DMS153 (cell line): Measurements from ENCODE around the gene TNFRSF13B.
"Not testable (repeated sequence)": the region's sequence is repeated elsewhere in the genome, so short reads cannot be mapped to it uniquely, and the experiment has no call there.

Experiments
- DNase-seq: peaks from one replicate; lab custom pipeline; 2025; lab: John Stamatoyannopoulos, UW

Gene TNFRSF13B

GRCh38 chr17:17004997-17005614 lies 33.2 kb upstream of the TNFRSF13B start:
- not testable (repeated sequence) for DNase-seq

DNA sequence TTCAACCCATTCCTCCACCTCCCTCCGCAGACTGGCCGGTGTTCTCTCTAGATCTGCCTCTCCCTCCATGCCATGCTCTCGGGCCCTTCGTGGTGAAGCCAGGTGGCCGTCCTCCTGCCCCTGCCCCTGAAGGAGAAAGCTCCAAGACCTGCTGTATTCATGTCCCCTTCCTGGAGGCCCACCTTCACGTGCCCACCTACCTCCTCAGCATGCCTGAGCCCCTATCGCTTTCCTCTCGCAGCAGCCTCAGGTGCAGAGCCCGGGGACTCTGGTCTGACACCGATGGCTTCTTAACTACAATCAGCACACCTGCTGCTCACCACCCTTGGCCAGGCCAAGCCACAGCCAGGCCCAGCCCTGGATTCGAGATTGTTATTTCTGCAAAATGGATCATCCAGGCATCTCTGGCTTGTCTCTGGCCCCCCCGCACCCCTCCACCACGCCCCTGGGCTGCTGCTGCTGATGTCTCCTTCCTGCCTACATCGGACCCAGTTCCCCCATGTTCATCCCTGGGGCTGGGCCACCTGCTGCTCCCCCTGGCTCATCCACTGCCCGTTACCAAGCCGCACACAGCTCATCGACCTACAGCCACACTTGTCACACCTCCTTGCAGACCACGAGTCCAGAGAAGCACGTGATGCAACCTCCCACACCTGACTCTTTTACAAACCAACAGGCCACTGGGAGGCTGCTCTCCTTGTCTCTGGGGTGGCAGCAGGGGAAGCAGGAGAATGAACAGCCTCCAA lies 32.5 kb upstream of the TNFRSF13B start:
- DNase-seq: no peak

DNA sequence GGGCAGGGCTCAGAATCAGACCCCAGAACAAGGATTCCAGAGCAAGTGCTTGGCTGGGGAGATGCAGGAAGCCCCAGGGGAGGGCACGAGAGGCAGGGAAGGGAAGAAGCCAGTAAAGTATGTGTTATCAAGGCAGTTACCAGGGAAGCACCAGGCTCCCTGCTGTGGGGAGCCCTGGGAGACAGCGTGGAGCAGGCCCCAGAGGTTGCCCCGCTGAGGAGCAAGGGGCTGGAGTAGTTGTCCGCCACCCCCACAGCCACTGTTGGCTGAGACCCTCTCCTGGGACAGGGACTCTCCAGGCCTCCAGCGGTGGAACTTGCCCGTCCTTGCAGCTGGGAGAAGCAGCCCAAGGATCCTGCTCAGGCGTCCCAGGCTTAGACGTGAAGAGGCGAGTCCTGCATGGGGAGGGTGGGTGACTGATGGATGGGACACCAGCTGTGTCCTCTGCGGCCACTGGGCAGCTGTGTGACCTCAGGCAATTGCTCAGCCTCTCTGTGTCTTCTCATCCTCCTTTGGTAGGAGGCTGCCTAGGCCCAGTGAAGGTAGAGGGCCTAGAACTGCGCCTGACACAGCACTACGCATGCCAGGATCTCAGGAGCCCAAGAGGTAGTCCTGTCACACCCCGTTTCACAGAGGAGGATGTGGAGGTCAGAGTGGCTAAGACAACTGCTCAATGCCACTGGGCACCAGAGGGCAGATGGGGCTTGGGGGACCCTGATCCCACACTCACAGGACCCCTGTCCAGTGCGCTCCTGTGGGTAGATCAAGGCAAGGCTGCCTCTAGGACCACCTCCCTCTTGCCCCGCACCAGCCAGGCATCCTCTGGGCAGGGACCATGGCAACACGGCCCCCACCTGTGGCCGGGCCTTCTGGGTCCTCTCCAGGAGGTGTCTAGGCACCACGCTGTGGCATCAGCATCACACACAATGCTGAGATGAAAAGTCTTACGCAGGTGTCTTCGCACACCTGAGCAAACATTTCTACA lies 31.1 kb upstream of the TNFRSF13B start:
- not testable (repeated sequence) for DNase-seq

DNA sequence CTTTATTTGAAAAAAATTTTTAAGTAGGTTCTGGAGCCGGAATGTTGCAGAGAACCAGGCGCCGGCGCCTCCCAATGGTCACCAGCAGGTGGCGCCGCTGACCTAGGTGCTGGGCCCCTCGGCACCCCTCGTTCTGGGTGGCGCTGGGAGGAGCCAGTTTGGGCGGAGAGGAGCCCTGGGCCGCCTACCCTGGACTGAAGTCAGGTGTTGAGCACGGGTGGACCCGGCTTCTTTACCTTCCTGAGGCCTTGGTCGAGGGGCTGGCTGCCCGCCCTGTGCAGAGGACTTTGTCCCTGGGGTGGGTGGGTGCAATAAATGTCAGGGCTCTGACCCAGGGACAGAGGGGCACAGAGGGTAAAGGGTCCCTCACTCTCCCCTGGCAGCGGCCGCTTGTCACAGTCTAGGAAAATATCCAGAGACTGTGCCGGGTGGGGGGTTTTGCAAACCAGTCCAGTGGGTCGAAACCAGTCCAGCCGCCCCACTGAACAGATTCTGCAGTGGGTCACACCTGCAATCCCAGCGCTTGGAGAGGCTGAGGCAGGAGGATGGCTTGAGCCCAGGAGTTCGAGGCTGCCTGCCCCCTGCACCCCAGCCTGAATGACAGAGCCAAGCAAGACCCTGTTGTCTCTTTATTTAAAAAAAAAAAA lies 30.1 kb upstream of the TNFRSF13B start:
- DNase-seq: no peak

- DNase-seq: no peak
Observed at GRCh38 chr17:17001076-17001777, 29.3 kb upstream of the TNFRSF13B start.

DNA sequence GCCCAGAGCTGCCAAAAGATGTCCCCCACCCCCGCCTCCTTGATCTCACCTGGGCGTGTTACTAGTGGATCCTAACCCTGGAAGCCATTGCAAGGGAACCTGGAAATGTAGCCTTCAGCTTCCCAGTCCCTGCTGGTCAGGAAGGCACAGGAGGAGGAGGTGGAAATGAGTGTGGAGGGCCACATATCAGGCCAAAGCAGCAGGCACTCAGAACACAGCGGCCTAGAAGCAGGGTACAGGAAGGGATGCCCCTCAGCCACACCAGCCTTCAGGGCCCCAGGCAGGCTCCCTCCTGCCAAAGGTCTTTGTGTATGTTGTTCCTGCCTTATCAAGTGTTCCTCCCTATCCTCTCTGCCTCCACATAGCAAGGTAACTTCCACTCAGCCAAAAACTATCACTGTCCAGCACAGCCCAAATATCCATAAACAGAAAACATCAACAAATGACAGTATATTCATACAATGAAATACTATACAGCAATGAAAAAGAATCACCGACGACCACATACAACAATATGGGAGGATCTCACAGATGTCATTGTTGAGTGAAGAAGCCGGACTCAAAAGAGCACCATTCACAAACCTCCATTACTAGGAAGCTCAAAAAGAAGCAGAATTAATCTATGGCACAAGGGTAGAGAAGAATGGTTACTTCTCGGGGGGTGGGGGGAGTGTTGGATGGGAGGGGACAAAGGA lies 28.2 kb upstream of the TNFRSF13B start:
- DNase-seq: no peak

DNA sequence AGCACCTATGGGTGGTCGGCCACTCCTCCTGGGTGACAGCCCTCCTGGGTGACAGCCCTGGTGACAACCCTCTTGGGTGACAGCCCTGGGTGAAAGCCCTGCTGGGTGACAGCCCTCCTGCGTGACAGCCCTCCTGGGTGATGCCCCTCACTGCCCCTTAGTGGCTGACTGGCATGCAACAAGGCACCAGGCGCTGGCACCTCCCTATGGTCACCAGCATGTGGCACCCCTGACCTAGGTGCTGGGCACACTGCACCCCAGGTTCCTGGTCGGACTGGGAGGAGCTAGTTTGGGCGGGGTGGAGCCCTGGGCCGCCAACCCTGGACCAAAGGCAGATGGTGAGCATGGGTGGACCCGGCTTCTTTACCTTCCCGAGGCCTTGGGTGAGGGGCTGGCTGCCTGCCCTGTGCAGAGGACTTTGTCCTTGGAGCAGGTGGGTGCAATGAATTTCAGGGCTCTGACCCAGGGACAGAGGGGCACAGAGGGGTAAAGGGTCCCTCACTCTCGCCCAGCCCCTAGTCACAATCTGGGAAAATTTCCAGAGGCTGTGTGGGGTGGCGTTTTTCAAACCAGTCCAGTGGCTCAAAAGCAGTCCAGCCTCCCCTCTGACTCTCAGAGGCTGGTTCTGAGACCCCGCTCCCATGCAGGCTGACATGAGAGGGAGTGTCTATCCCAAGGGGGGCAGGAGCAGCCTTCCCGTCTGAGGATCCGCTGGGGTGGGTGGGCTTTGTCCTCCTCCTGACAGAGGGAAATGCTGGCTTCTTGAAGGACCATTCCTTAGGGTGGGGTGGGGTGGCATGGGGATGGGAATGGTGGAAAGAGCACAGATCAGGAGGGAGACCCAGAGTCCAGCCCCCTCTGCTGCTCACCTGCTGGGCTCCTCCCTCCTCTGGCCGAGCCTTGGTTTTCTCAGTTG lies 25.9 kb upstream of the TNFRSF13B start:
- no peak for DNase-seq

DNA sequence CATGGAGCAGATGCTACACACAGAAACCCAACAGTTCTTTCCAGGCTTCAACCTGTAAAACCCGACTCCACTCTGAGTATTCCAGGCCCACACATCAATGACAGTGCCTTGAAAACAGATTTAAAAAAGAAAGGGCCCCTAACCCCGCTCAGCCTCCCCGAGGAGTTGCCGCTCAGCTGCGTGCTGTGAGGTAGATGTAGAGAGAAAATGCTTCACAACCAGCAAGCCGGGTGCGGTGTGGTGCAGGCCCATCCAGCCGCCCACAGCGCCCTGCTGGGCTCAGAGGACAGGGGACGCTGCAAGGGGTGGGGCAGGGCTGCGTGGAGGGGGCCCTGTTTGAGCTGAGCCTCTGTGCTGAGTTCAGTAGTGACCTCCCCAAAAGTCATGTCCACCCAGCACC lies 24.8 kb upstream of the TNFRSF13B start:
- not testable (repeated sequence) for DNase-seq

DNA sequence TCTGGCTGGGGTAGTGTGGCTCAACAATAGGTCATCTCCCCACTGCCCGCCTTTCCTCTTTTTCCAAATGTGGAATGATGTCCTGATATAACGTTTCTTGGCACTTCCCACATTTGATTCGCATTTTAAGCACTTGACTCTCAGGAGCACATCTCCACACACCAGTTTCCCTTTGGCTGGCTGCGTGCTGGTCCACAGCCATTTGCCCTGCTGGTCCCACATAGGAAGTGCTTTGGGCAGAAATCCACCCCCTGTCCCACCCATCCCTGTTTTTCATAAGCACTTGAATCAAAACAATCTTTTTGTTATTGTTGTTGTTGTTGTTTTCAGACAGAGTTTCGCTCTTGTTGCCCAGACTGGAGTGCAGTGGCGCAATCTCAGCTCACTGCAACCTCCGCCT lies 24.0 kb upstream of the TNFRSF13B start:
- DNase-seq: no peak

DNA sequence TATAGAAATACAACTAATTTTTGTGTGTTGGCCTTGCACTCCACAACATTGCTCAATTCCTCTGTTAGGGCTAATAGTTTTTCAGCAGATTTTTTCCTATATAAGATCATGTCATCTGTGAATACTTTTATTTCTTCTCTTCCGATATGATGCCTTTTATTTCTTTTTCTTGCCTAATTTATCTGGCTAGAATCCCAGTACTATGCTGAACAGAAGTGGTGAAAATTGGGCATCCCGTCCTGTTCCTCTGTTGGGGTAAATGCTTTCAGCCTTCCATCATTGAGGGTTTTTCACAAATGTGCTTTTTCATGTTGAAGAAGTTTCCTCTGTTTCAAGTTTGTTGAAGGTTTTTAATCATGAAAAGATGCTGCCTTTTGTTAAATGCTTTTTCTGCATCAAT lies 22.7 kb upstream of the TNFRSF13B start:
- DNase-seq: no peak

DNA sequence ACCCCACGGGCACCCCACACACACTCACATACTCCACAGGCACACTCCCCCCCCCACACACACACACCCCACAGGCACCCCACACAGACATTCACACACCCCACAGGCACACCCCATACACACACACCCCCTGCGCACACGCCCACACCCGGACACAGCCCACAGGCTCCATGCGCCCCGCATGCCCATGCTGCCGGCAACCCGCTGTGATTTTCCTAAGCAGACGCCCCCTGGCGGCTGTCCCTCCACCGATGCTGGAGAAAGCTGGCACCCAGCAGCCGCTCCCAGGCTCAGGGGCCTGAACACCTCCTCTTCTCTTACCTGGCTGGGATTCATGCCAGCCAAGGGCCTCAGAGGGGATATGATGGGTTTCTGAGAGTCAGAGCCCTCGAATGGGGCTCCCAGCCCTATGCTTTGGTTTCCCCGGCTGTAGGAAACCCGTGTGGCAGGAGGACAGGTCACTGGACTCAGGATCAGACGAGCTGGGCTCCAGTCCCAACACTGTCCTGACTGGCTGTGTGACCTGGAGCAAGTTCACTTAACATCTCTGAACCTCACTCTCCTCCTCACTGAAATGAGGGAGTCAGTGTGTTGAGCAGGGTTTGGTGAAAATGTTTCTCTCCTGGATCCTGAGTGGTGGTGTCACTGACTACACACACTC lies 19.6 kb upstream of the TNFRSF13B start:
- no peak for DNase-seq

DNA sequence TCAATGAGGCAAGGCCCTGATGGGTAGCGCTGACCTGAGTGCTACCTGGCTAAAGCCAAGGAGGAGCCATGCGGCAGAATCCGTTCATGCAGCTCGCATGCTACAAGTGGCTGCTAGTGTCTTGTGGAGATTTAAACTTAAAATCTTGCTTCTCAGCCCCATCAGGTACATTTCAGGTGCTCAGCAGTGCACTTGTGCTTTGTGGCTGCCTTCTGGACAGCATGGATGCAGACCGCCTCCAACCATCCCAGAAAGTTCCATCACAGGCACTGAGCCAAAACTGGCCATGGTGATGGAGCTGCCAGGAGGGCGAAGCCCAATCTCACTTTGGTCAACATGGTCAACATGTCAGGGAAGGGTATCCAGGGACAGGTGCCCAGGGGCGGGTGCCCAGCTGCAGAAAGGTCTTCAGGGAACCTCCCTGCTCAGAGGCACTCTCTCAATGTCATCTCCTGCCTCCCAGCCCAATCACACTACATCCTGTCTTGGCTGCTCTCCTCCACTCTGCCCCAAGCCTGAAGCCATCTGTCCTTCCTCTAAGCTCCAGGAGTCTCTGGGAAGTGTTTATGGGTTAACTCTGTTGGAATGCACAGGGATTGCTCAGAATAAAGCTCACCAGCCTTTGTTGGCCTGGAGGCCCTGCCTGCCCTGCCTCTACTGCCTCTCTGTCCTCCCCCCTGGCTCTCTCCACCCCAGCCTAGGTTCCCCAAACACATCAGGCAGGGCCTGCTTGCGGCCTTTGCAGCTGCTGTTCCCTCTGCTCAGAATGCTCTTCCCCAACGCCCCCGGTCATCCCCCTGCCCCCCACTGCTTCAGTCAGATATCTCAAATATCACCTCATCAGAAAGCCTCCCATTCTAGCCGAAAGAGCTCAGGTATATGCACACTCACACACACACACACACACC lies 18.3 kb upstream of the TNFRSF13B start:
- DNase-seq: no peak

DNA sequence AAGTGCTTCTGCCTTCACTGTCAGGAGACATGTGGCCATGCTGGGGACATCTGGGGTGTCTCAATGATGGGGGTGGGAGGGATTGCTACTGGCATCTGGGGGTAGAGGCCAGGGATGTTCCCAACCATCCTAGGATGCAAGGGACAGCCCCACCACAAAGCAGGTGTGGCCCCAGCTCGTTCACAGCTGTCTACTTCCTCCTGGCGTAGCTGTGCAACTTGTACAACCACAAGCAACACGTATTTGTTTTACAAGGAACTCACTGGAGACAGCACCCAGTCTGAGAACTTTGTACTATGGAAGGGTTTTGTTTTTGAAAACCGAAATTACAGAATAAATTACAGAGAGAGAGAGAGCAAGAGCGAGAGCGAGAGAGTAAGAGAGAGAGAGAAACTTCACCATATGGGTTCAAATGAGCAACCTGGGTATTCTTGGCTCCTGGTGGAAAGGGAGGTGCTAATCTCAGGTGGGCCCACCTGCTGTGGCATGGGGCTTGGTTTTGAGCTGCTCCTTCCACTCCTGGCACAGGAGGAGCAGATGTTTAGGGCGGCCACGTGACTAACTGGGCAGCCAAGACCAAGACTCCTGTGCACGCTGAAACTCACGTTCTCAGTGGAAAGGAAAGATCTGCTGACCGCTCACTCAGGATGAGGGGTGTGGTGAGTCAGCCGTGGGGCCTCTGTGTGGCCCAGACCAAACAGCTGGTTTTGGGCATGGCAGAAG lies 17.5 kb upstream of the TNFRSF13B start:
- DNase-seq: no peak

GRCh38 chr17:16988749-16989229 lies 16.9 kb upstream of the TNFRSF13B start:
- no peak for DNase-seq

GRCh38 chr17:16987830-16988601 lies 16.1 kb upstream of the TNFRSF13B start:
- no peak for DNase-seq

GRCh38 chr17:16987066-16987829 lies 15.3 kb upstream of the TNFRSF13B start:
- no peak for DNase-seq
